Smooth muscle cell (in vitro differentiated cells): ENCODE results near the gene PSPC1. TPM values are rescaled to one million over a fixed set of nuclear protein-coding genes. Genes with fewer than 3 reads are reported as not detected.

Source experiments
- DNase-seq: peaks from one replicate; lab custom pipeline; 2025; ENCODE audit not compliant: unreplicated experiment; lab: John Stamatoyannopoulos, UW
- H2AFZ ChIP-seq: fragments of 200-600 bp; sonication (generic); 2 replicates; pipeline ENCODE4 v1.6.0; 2016; ENCODE audit warnings: antibody characterized with exemption, low read depth, mild to moderate bottlenecking
- H3F3A ChIP-seq: fragments of 200-600 bp; sonication (generic); 2 replicates; pipeline ENCODE4 v1.6.0; 2017; ENCODE audit warnings: antibody characterized with exemption, low read depth
- H3K27ac ChIP-seq: fragments of 200-600 bp; sonication (generic); 2 replicates; pipeline ENCODE4 v1.5.1; 2016; ENCODE audit warnings: low read depth, mild to moderate bottlenecking
- H3K27me3 ChIP-seq: fragments of 200-600 bp; sonication (generic); 2 replicates; pipeline ENCODE4 v1.6.1; 2016; ENCODE audit warnings: low read depth, mild to moderate bottlenecking
- H3K36me3 ChIP-seq: fragments of 200-600 bp; sonication (generic); 2 replicates; pipeline ENCODE4 v1.5.1; 2016; ENCODE audit warnings: low read depth
- H3K4me1 ChIP-seq: fragments of 200-600 bp; sonication (generic); 2 replicates; pipeline ENCODE4 v1.5.1; 2016; ENCODE audit warnings: low read depth
- H3K4me2 ChIP-seq: fragments of 200-600 bp; sonication (generic); 2 replicates; pipeline ENCODE4 v1.6.0; 2016; ENCODE audit warnings: mild to moderate bottlenecking
- H3K4me3 ChIP-seq: fragments of 200-600 bp; sonication (generic); 2 replicates; pipeline ENCODE4 v1.5.1; 2016; ENCODE audit warnings: mild to moderate bottlenecking
- H3K79me2 ChIP-seq: fragments of 200-600 bp; sonication (generic); 2 replicates; pipeline ENCODE4 v1.6.0; 2016; ENCODE audit warnings: low read depth, mild to moderate bottlenecking
- H3K9ac ChIP-seq: fragments of 200-600 bp; sonication (generic); 2 replicates; pipeline ENCODE4 v1.6.0; 2016; ENCODE audit warnings: low read depth
- H3K9me3 ChIP-seq: fragments of 200-600 bp; sonication (generic); replicated peaks from 2 replicates; pipeline ENCODE4 v1.5.1; 2016; ENCODE audit warnings: low read depth
- H4K20me1 ChIP-seq: fragments of 200-600 bp; sonication (generic); 2 replicates; pipeline ENCODE4 v1.6.0; 2016; ENCODE audit warnings: low read depth
- CTCF ChIP-seq: fragments of 200-600 bp; sonication (generic); IDR thresholded peaks from 2 replicates; pipeline ENCODE4 v1.5.1; 2017; ENCODE audit warnings: borderline replicate concordance, mild to moderate bottlenecking, antibody characterized with exemption; ENCODE audit not compliant: insufficient read depth, poor library complexity, severe bottlenecking
- WGBS: methylation state at CpG from one replicate; pipeline ENCODE4 v1.1.7; 2016; ENCODE audit warnings: low lambda C conversion rate; 5-methylcytosine and 5-hydroxymethylcytosine counted together
- polyA plus RNA-seq: library from polyadenylated mRNA; unstranded; fragments of >200 nt; fragmentation: Nextera tagmentation; extraction: Ambion mirVana; gene quantifications from 2 replicates; pipeline ENCODE4 v1.2.1, GENCODE V29; 2016
- small RNA-seq: library from RNA; depleted of rRNA; stranded (forward); fragments of <200 nt; gene quantifications from one replicate; pipeline ENCODE3, GENCODE V24; 2014
- total RNA-seq: library from RNA; depleted of rRNA; stranded (reverse); fragments of >200 nt; gene quantifications from 2 replicates; pipeline ENCODE4 v1.2.3, GENCODE V29; 2014

The PSPC1 gene
- total and polyA plus RNA-seq, 2 experiments from 2014 or later, result 7.9 to 22.8 TPM

GRCh38 chr13:19657872-19658591, 124.7 kb downstream of the PSPC1 start:
- no peak overlapping the region for H2AFZ ChIP-seq
- no peak overlapping the region for H3K4me3 ChIP-seq
- no peak for TF ChIP-seq CTCF
- H3K36me3 ChIP-seq, result peaks cover 9% of the 10 kb centered on the region
- H3K79me2 ChIP-seq, result no peaks in the 10 kb centered on the region
- no peak overlapping the region for H3K4me2 ChIP-seq
- H3K9me3 ChIP-seq, result no peaks in the 10 kb centered on the region
- DNase-seq, result no peak
- no peaks in the 10 kb centered on the region for H3K4me1 ChIP-seq
- no peaks in the 10 kb centered on the region for H3K27me3 ChIP-seq
- H4K20me1 ChIP-seq, result no peaks in the 10 kb centered on the region
- WGBS, result 46% methylated on average over 4 of the region's 4 CpGs
- no peak overlapping the region for H3K27ac ChIP-seq
- H3F3A ChIP-seq, result no peaks in the 10 kb centered on the region
- no peak overlapping the region for H3K9ac ChIP-seq

Small RNA genes within 50 kb of the gene (small RNA-seq; reads per million reads assigned to genes)
- 0.08 reads per million for gene RN7SL166P

Other genes with a start within 250 kb of the PSPC1 start
- not detected in 2 replicates for gene TPTE2, start 221.4 kb downstream of the PSPC1 start, total RNA-seq
- 0.10 TPM in 1 of 2 replicates, not detected in the other for gene TPTE2, start 221.4 kb downstream of the PSPC1 start, polyA plus RNA-seq
- 8.1 and 14.0 TPM in 2 replicates for gene MPHOSPH8, start 149.3 kb downstream of the PSPC1 start, total RNA-seq
- 9.4 and 10.1 TPM in 2 replicates for gene MPHOSPH8, start 149.3 kb downstream of the PSPC1 start, polyA plus RNA-seq
- 20.9 and 21.0 TPM in 2 replicates for gene ZMYM5, start 80.7 kb upstream of the PSPC1 start, total RNA-seq
- 14.1 and 17.3 TPM in 2 replicates for gene ZMYM5, start 80.7 kb upstream of the PSPC1 start, polyA plus RNA-seq
- 107 and 156 TPM in 2 replicates for gene ZMYM2, start 175.8 kb upstream of the PSPC1 start, total RNA-seq
- 29.9 and 36.7 TPM in 2 replicates for gene ZMYM2, start 175.8 kb upstream of the PSPC1 start, polyA plus RNA-seq